H1 (cell line): ENCODE data around the gene SMARCE1. TPM values are rescaled to one million over a fixed set of nuclear protein-coding genes. Genes with fewer than 3 reads are reported as not detected.

Experiments used
- CBX5 ChIP-seq: fragments of 300-800, 300-1000 bp; sonication (generic); IDR thresholded peaks from 2 replicates; pipeline ENCODE4 v1.7.1; 2016; ENCODE audit warnings: antibody characterized with exemption, low read length, low read depth
- CTBP2 ChIP-seq: IDR thresholded peaks from 2 replicates; pipeline ENCODE4 v1.7.0; 2011; ENCODE audit warnings: borderline replicate concordance, mild to moderate bottlenecking, moderate library complexity, mixed read lengths, low read length; ENCODE audit not compliant: insufficient read depth, insufficient read length
- KDM4A ChIP-seq: IDR thresholded peaks from one replicate; pipeline ENCODE4 v1.7.1; 2012; ENCODE audit warnings: low read depth, mild to moderate bottlenecking, moderate library complexity, low read length, inconsistent platforms; ENCODE audit not compliant: severe bottlenecking
- polyA plus RNA-seq, 7 experiments: library from polyadenylated mRNA; depleted of rRNA in 3 of 7; stranded (reverse) in 5 of 7; unstranded in 2 of 7; fragments of >200 nt in 5 of 7; fragments of 200-250 nt in 2 of 7; gene quantifications; 1 replicate in 5 of 7; 2 replicates in 1 of 7; 4 replicates in 1 of 7; pipeline versions ENCODE4 v1.2.1 to v1.2.3, GENCODE V29; 2011 to 2013; ENCODE audit warnings: missing spikeins in 2 of 7, mixed read lengths in 2 of 7
- total RNA-seq: library from RNA; stranded (reverse); fragmentation: NEBNext Ultra II Directional; extraction: Animal tissue kit (Norgen Biotek cat#: 25700); gene quantifications from 2 replicates; pipeline ENCODE4 v1.2.1, GENCODE V29; 2021

SMARCE1 gene
- total and polyA plus RNA-seq, 2 of the 8 experiments (the other 6 are each of a cell fraction or from before 2014, with no cell fraction given) = 30.7 to 131 TPM

DNA sequence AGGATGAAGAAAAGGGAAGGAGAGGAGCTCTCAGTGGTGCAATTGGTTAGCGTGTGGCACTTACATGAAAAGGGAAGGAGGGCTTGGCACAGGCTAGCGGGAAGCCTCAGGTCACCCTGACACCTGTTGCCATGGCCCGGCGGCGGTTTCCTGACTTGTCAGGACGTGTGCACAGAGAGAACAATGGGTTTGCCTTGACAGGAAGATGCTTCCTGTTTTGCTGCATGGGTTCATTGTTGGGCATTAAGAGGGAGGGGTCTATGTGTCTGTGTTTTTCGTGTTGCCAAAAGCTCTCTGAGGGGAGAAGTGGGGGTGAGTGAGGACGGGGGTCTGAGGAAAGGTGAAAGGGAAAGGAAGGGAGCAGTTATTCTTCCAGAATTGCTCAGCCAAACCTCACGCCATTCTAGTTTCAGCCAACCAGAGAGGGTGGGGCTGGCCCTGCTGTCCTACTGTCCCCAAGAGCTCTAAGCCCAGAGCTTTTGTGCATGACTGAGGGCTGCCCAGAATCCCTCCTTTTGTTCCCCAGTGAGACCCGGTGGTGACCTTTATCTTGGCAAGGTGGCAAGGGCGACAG lies 65.2 kb downstream of the SMARCE1 start (continued):
- no peak for TF ChIP-seq KDM4A
- TF ChIP-seq CBX5 = no peak
- TF ChIP-seq CTBP2 = no peak
